Transverse colon (tissue), 4 donors: ENCODE measurements around the gene CENPF. TPM values are rescaled to one million over a fixed set of nuclear protein-coding genes. Genes with fewer than 3 reads are reported as not detected.

Source experiments
- DNase-seq: peaks from one replicate; pipeline ENCODE4 v3.0.0-alpha.2; 2019
- H3K27ac ChIP-seq, 4 donors: fragments of 200-600 bp; sonication (generic); 2 replicates each; pipeline ENCODE4 v1.5.1; 2016 to 2018; ENCODE audit warnings: inconsistent platforms in 4 of 4
- H3K27me3 ChIP-seq: fragments of 200-600 bp; sonication (generic); 2 replicates; pipeline ENCODE4 v1.5.1; 2017; ENCODE audit warnings: inconsistent platforms
- H3K36me3 ChIP-seq, 4 donors: fragments of 200-600 bp; sonication (generic); 2 replicates each; pipeline ENCODE4 v1.5.1; 2017 to 2019; ENCODE audit warnings: inconsistent platforms in 4 of 4
- H3K4me1 ChIP-seq, 4 donors: fragments of 200-600 bp; sonication (generic); 2 replicates each; pipeline ENCODE4 v1.5.1; 2017 to 2020; ENCODE audit warnings: inconsistent platforms in 4 of 4
- H3K4me3 ChIP-seq, 4 donors: fragments of 200-600 bp; sonication (generic); 1 replicate in 1 of 4; 2 replicates in 3 of 4; pipeline versions ENCODE4 v1.5.1 to v1.6.1; 2017 to 2019; ENCODE audit warnings: inconsistent platforms in 4 of 4
- H3K9me3 ChIP-seq, 2 donors: fragments of 200-600 bp; sonication (generic); 2 replicates each; pipeline ENCODE4 v1.5.1; 2017 to 2019; ENCODE audit warnings: inconsistent platforms in 2 of 2
- CTCF ChIP-seq, 5 experiments: fragments of 200-600 bp in 3 of 5; fragments of 450-650 bp in 2 of 5; sonication (generic) in 3 of 5; IDR thresholded peaks; 1 replicate in 2 of 5; 2 replicates in 3 of 5; pipeline ENCODE4 v1.5.1; 2016 to 2017; ENCODE audit warnings: antibody characterized with exemption in 5 of 5, inconsistent platforms in 3 of 5, mild to moderate bottlenecking in 2 of 5, moderate library complexity in 1 of 5
- EP300 ChIP-seq: sonication (generic); formaldehyde crosslinking; IDR thresholded peaks from one replicate; pipeline ENCODE4 v1.6.1; 2017; ENCODE audit warnings: antibody characterized with exemption, low read depth
- POLR2A ChIP-seq: fragments of 450-650 bp; IDR thresholded peaks from one replicate; pipeline ENCODE4 v1.6.1; 2016; ENCODE audit warnings: antibody characterized with exemption, mild to moderate bottlenecking, moderate library complexity
- POLR2AphosphoS5 ChIP-seq, 3 donors: sonication (generic); formaldehyde crosslinking; IDR thresholded peaks; one replicate each; pipeline ENCODE4 v1.6.1; 2016; ENCODE audit warnings: antibody characterized with exemption in 3 of 3
- WGBS, 2 donors: methylation state at CpG; one replicate each; pipeline ENCODE4 v1.1.5; 2018; ENCODE audit warnings: low coverage in 1 of 2; 5-methylcytosine and 5-hydroxymethylcytosine counted together
- in situ Hi-C, 4 donors: fragments of 200-750 bp; cut with MboI; loops; one replicate each; pipeline versions ENCODE4 v1.15.0 to v1.15.1; 2017; ENCODE audit warnings: low sequenced_read_pairs in 3 of 4, low pct_ligation_motif_present in 1 of 4, low pct_unique_long_range_greater_than_20kb in 1 of 4
- intact Hi-C: fragments of 100-400 bp; cut with DNase I; formaldehyde crosslinking; loops from one replicate; pipeline ENCODE4 v1.15.1; 2023; ENCODE audit warnings: low total_unique reads
- total RNA-seq, 4 donors: library from RNA; depleted of rRNA; stranded (reverse); fragments of >200 nt; gene quantifications; one replicate each; pipeline ENCODE4 v1.1.0, GENCODE V29; 2016

The CENPF gene
- 10 to 100 TPM in 1 of 4 donors, 1 to 10 TPM in 3; 1.5 to 49.8 (median 3.4) TPM for total RNA-seq

GRCh38 chr1:214602764-214603657, at the start of gene CENPF:
TSS of gene CENPF (plus strand) at chr1:214603195. CDS start at chr1:214613755, 10,560 bp downstream.
- in situ Hi-C loops: no loop called here
- Histone ChIP-seq H3K9me3 (no peaks in the 10 kb centered on the region), H3K4me3 (peak within 1 kb of the TSS; percentile 61 to 76 (median 69)), H3K27me3 (no peaks in the 10 kb centered on the region), H3K27ac (peak within 1 kb of the TSS in 1 of 4 donors; percentile 12), H3K4me1 (peaks cover 0 to 11% (median 8%) of the 10 kb centered on the region in 4 donors), H3K36me3 (no peaks in the 10 kb centered on the region)
- DNase-seq: peak; percentile 94
- 0% methylated on average over 11 to 39 of the region's 65 CpGs for WGBS, 2 donors
- intact Hi-C loops: no loop called here
- no peak for TF ChIP-seq EP300
- TF ChIP-seq CTCF (IDR thresholded peaks at IDR 0.05): peak; percentile 24 to 55 (median 29)
- no peak for TF ChIP-seq POLR2A
- no peak for TF ChIP-seq POLR2AphosphoS5 (IDR thresholded peaks at IDR 0.05)

GRCh38 chr1:214557952-214558735, 44.9 kb upstream of the CENPF start:
- no peaks in the 10 kb centered on the region for H3K27me3 ChIP-seq
- H3K27ac ChIP-seq: no peak overlapping the region
- DNase-seq: no peak
- H3K4me3 ChIP-seq: no peak overlapping the region
- WGBS, 2 donors: 48 to 64% methylated on average over 4 to 8 of the region's 8 CpGs
- intact Hi-C loops (no loop called here), in situ Hi-C loops (no loop called here)
- H3K4me1 ChIP-seq: no peaks in the 10 kb centered on the region
- no peaks in the 10 kb centered on the region for H3K9me3 ChIP-seq
- H3K36me3 ChIP-seq: no peaks in the 10 kb centered on the region
- TF ChIP-seq POLR2AphosphoS5 (IDR thresholded peaks at IDR 0.05) (no peak), CTCF (IDR thresholded peaks at IDR 0.05) (no peak), EP300 (no peak), POLR2A (no peak)

GRCh38 chr1:214563881-214564280, 39.1 kb upstream of the CENPF start:
- no peak for DNase-seq
- intact Hi-C loops: no loop called here
- no peak overlapping the region for H3K27ac ChIP-seq
- H3K36me3 ChIP-seq: no peaks in the 10 kb centered on the region
- TF ChIP-seq POLR2AphosphoS5 (IDR thresholded peaks at IDR 0.05) (no peak), POLR2A (no peak), EP300 (no peak), CTCF (IDR thresholded peaks at IDR 0.05) (no peak)
- in situ Hi-C loops: no loop called here
- no peak overlapping the region for H3K4me3 ChIP-seq
- no peaks in the 10 kb centered on the region for H3K4me1 ChIP-seq
- no peaks in the 10 kb centered on the region for H3K27me3 ChIP-seq
- no peaks in the 10 kb centered on the region for H3K9me3 ChIP-seq

GRCh38 chr1:214565310-214565709, 37.7 kb upstream of the CENPF start:
- H3K27me3 ChIP-seq: no peaks in the 10 kb centered on the region
- no peaks in the 10 kb centered on the region for H3K9me3 ChIP-seq
- TF ChIP-seq POLR2AphosphoS5 (IDR thresholded peaks at IDR 0.05): no peak
- TF ChIP-seq EP300: no peak
- TF ChIP-seq POLR2A: no peak
- TF ChIP-seq CTCF (IDR thresholded peaks at IDR 0.05): no peak
- no peak for DNase-seq
- no peak overlapping the region for H3K27ac ChIP-seq
- no peak overlapping the region for H3K4me3 ChIP-seq
- intact Hi-C loops: no loop called here
- no peaks in the 10 kb centered on the region for H3K36me3 ChIP-seq
- 62 to 89% methylated on average over 1 of the region's 1 CpG for WGBS, 2 donors
- H3K4me1 ChIP-seq: no peaks in the 10 kb centered on the region
- in situ Hi-C loops: no loop called here
